ENCODE measurements around the gene BPIFB1. TPM values are rescaled to one million over a fixed set of nuclear protein-coding genes. Genes with fewer than 3 reads are reported as not detected.

BPIFB1 gene
- total and polyA plus RNA-seq, 2 of the 8 experiments (the other 6 are each of a cell fraction or from before 2014, with no cell fraction given), result not detected

DNA sequence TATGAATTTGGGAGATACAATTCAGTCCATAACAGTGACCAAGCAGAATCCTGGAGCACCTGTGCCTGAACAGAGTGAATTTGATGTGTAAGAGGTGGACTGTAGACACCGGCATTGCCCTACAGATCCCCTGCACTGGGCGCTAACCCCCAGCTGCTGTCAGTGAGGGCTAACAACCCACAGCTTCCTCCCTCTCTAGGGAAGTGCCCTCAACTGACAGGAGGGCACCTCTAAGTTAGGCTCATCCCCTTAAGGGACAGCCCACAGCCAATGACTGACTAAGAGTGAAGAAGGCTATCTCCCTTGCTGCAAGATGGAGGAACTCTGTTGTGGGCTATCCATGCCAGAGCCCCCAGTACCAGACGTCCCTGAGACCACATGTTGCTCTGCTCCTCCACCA, 15.3 kb upstream of the BPIFB1 start:
- no peak for FAIRE-seq
- H3K23me2 ChIP-seq (ENCODE audit: low read depth, low read length), result no peaks in the 10 kb centered on the region
- no peak overlapping the region for H3K23ac ChIP-seq (ENCODE audit: insufficient read length)

More for the DNA sequence above, 15.3 kb upstream of the BPIFB1 start:
- ChIA-PET POLR2A (ENCODE audit: partially characterized antibody) (no interaction called here), CTCF (ENCODE audit: partially characterized antibody) (interaction anchor here (0.6 to 1.1 kb wide), 3 partner anchors 20 to 432 kb away, joined by 3 to 4 read pairs (median 3); no protein-coding TSS in a partner anchor)
- no peaks in the 10 kb centered on the region for H3K4me1 ChIP-seq (replicated peaks in 1 of 4; ENCODE audit: control insufficient read depth in 3 of 4, insufficient read depth in 4 of 4, low read length in 3 of 4)
- no peak overlapping the region for H3K14ac ChIP-seq (ENCODE audit: insufficient read length)
- H4K8ac ChIP-seq (ENCODE audit: extremely low read depth, insufficient read depth, low read length), result no peak overlapping the region
- H3K27me3 ChIP-seq (replicated peaks in 1 of 4; ENCODE audit: control insufficient read depth in 3 of 4, extremely low read depth in 1 of 4, insufficient read depth in 3 of 4, low read length in 3 of 4), result no peaks in the 10 kb centered on the region
- H3K9ac ChIP-seq (replicated peaks in 1 of 4; ENCODE audit: extremely low read depth in 1 of 4, low read depth in 3 of 4, low read length in 3 of 4), result no peak overlapping the region
- H4K91ac ChIP-seq (replicated peaks; ENCODE audit: insufficient read length, low read length), result no peak overlapping the region
- H4K5ac ChIP-seq (ENCODE audit: insufficient read length, low read depth, low read length), result no peak overlapping the region
- H2BK20ac ChIP-seq (ENCODE audit: low read length), result no peak overlapping the region
- no peaks in the 10 kb centered on the region for H3K79me2 ChIP-seq (ENCODE audit: control insufficient read depth in 1 of 2, insufficient read depth in 2 of 2, low read length in 2 of 2)
- no peak overlapping the region for H2AK5ac ChIP-seq (ENCODE audit: low read depth, low read length)
- no peaks in the 10 kb centered on the region for H3K9me3 ChIP-seq (ENCODE audit: insufficient read depth in 2 of 2, low read depth in 1 of 2, low read length in 1 of 2)
- H3K56ac ChIP-seq (replicated peaks; ENCODE audit: insufficient read length, low read depth, low read length), result no peak overlapping the region
- no peak overlapping the region for H2BK15ac ChIP-seq (ENCODE audit: low read length)
- H3K27ac ChIP-seq (ENCODE audit: low read depth, low read length), result no peak overlapping the region
- 81% methylated on average over 3 of the region's 3 CpGs; no CpG with 5 or more reads in 1 of the 2 experiments for WGBS, 2 experiments (ENCODE audit: extremely low coverage in 1 of 2, insufficient coverage in 1 of 2, insufficient read length in 1 of 2, insufficient replicate concordance in 2 of 2, low coverage in 1 of 2, low lambda C conversion rate in 2 of 2, missing lambda C conversion rate in 1 of 2)
- no peak overlapping the region for H3K4me3 ChIP-seq (ENCODE audit: extremely low read depth in 1 of 4, insufficient read depth in 2 of 4, low read depth in 3 of 4, low read length in 4 of 4)
- no peak for DNase-seq (ENCODE audit: low read depth in 1 of 2, low spot score in 2 of 2)
- TF ChIP-seq POU5F1 (IDR thresholded peaks at IDR 0.05; ENCODE audit: low read depth, low read length), result no peak
- TF ChIP-seq E2F6 (IDR thresholded peaks at IDR 0.05), result no peak
- no peak for TF ChIP-seq YY1 (IDR thresholded peaks at IDR 0.05; ENCODE audit: low read depth, low read length)
- TF ChIP-seq SAP30 (IDR thresholded peaks at IDR 0.05; ENCODE audit: insufficient read depth, insufficient replicate concordance, low read length), result no peak
- no peak overlapping the region for H2BK120ac ChIP-seq (replicated peaks; ENCODE audit: low read depth, low read length)
- no peak overlapping the region for H2BK12ac ChIP-seq (ENCODE audit: low read depth, low read length)
- H4K20me1 ChIP-seq (replicated peaks in 1 of 2; ENCODE audit: control insufficient read depth in 1 of 2, insufficient read depth in 2 of 2, low read length in 2 of 2), result no peaks in the 10 kb centered on the region
- H3K36me3 ChIP-seq (ENCODE audit: control insufficient read depth in 2 of 4, insufficient read depth in 4 of 4, low read length in 3 of 4), result no peaks in the 10 kb centered on the region
- H3K18ac ChIP-seq (ENCODE audit: extremely low read depth, low read length), result no peak overlapping the region
- H2AFZ ChIP-seq (ENCODE audit: low read length), result no peak overlapping the region
- H2BK5ac ChIP-seq (ENCODE audit: low read depth, low read length), result no peak overlapping the region
- no peaks in the 10 kb centered on the region for H3K79me1 ChIP-seq (ENCODE audit: low read depth, low read length)
- H3K4me2 ChIP-seq (ENCODE audit: insufficient read depth in 1 of 2, low read depth in 2 of 2, low read length in 2 of 2), result no peak overlapping the region
- H3K4ac ChIP-seq (replicated peaks; ENCODE audit: insufficient read length, low read depth, low read length), result no peak overlapping the region

All from H1 (cell line).